Measurements from ENCODE around the gene P4HB. TPM values are rescaled to one million over a fixed set of nuclear protein-coding genes. Genes with fewer than 3 reads are reported as not detected.
A peak's percentile ranks its signal among the peaks of the same experiment; 100 is the strongest.

P4HB gene
- total RNA-seq, result 932 and 1,272 TPM in 2 replicates

DNA sequence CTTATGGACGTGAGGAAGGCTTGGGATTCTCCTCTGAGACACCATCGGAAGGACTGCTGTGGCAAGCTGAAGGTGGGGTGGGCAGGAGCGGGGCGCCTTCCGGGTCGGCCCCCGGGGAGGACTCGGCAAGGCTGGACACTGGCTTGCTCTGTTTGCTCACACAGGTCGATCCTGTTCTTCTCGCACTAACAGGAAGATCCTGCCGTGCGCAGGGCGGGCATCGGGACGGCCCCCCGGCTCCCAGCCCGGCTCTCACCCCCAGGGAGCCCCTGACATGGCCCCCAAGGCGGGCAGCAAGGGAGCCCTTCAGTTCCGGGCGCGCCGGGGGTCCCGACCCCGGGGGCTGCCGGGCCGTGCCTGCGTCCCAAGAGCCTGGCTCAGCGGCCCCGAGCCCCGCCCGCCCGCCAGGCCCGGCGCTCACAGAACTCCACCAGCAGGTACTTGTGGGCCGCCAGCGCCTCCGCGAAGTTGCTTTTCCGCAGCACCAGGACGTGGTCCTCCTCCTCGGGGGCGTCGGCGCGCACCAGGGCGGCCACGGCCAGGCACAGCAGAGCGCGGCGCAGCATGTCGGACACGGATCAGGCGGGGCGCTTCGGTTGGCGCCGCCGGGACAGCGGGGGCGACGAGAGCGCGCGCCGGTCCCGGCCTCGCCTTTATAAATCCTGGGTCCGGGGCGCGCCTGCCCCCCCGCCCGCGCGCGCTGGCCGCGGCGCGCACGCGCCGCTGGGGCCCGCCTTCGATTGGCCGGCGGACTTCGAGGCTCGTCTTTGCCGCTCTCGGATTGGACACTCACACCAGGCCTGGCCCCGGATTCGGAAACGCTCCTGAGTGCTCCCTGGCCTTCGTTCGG, at the start of gene P4HB:
Gene P4HB (minus strand): TSS at position 630 of the 850 bp plus-strand sequence. CDS start 64 bp downstream, at position 566.
- TF ChIP-seq, protein P1, sequence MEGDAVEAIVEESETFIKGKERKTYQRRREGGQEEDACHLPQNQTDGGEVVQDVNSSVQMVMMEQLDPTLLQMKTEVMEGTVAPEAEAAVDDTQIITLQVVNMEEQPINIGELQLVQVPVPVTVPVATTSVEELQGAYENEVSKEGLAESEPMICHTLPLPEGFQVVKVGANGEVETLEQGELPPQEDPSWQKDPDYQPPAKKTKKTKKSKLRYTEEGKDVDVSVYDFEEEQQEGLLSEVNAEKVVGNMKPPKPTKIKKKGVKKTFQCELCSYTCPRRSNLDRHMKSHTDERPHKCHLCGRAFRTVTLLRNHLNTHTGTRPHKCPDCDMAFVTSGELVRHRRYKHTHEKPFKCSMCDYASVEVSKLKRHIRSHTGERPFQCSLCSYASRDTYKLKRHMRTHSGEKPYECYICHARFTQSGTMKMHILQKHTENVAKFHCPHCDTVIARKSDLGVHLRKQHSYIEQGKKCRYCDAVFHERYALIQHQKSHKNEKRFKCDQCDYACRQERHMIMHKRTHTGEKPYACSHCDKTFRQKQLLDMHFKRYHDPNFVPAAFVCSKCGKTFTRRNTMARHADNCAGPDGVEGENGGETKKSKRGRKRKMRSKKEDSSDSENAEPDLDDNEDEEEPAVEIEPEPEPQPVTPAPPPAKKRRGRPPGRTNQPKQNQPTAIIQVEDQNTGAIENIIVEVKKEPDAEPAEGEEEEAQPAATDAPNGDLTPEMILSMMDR (conservative IDR thresholded peaks at IDR 0.05; ENCODE audit: low read depth, low read length), result no peak

DNA sequence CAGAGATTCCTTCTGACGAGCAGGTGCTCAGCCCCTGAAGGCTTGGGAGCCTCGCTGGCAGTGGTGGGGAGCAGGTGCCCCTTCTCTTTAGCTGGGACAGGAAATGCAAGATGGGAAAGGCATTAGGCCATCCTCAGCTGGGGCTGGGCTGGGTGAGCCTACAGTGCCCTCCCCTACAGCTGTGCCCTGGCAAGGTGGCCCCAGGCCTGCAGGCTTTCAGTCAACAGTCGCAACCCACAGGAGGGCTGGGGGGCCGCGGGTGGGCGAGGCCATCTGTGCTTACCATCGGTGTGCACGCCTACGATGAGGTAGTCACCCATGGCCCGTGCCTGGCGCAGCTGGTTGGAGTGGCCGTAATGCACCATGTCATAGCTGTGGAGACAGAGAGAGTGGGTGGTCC, 48.9 kb upstream of the P4HB start:
- TF ChIP-seq, protein P1 (conservative IDR thresholded peaks at IDR 0.05; ENCODE audit: low read depth, low read length), result no peak
- DNase-seq (ENCODE audit: low read depth), result no peak
- H3K4me3 ChIP-seq (ENCODE audit: low read depth, low read length), result no peak overlapping the region

More for the DNA sequence above, at the start of gene P4HB:
- DNase-seq (ENCODE audit: low read depth), result no peak
- H3K4me3 ChIP-seq (ENCODE audit: low read depth, low read length), result peak within 1 kb of the TSS; percentile 93

DNA sequence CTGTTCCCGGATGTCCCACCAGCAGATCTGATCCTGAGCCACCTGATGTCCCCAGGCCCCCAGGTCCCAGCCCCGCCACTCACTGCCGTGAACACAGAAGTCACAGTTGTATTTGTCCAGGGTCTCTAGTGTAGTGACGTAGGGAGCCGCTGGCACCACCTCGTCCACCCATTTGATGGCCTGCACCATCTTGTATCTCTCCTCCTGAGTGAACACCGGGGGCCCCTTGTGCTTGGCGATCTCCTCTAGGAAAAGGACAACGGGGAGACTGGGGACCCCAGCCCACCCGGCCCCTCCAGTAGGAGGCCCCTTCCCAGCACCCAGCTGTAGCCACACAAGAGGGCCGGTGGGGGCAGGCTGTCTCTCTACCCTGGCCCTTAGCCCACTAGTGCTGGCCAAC, 48.5 kb upstream of the P4HB start:
- no peak overlapping the region for H3K4me3 ChIP-seq (ENCODE audit: low read depth, low read length)
- TF ChIP-seq, protein P1 (conservative IDR thresholded peaks at IDR 0.05; ENCODE audit: low read depth, low read length), result no peak
- no peak for DNase-seq (ENCODE audit: low read depth)

DNA sequence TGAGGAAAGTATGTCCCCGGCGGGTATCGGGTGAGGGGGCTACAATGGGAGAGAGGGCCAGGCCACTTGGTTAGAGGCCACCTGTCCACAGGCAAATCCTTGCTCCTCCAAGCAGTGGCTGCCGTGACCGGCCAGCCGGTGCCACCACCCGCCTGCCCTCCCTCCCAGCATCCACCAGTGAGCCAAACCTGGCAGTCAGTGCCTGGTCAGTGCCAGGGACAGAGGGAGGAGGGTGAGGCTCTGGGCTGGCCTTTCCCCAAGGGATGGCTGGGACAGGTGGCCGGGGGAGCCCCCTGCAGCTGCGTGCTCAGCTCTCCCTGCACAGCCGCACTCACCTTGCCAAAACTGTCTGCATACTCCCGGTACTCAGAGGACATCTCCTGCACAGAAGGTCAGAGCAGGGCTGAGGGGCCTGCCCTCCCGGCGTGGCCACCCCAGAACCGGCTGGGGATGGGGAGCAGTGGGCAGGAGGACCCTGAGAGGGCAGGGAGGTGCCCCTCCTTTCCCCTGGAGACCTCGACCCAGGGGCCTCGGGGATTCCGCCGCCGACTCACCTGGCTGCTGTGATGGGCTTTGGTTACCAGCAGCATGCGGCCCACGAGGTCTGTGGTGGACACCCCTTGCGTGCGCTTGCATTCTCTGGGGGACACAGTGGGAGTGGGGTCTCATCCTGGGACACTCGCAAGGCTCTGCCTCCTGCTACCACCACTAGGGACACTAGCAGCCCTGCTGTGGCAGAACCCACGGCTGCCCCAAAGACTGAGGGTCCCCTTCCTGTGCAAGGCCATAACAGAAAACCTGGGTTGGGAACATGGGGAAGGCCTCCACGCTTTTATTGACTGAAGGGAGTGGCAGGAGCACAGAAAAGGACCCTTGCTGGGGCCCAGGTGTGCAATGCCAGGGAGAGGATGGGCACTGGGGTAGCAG, 47.1 kb upstream of the P4HB start:
- DNase-seq (ENCODE audit: low read depth), result no peak
- TF ChIP-seq, protein P1 (conservative IDR thresholded peaks at IDR 0.05; ENCODE audit: low read depth, low read length), result peak; percentile 17
- no peak overlapping the region for H3K4me3 ChIP-seq (ENCODE audit: low read depth, low read length)

DNA sequence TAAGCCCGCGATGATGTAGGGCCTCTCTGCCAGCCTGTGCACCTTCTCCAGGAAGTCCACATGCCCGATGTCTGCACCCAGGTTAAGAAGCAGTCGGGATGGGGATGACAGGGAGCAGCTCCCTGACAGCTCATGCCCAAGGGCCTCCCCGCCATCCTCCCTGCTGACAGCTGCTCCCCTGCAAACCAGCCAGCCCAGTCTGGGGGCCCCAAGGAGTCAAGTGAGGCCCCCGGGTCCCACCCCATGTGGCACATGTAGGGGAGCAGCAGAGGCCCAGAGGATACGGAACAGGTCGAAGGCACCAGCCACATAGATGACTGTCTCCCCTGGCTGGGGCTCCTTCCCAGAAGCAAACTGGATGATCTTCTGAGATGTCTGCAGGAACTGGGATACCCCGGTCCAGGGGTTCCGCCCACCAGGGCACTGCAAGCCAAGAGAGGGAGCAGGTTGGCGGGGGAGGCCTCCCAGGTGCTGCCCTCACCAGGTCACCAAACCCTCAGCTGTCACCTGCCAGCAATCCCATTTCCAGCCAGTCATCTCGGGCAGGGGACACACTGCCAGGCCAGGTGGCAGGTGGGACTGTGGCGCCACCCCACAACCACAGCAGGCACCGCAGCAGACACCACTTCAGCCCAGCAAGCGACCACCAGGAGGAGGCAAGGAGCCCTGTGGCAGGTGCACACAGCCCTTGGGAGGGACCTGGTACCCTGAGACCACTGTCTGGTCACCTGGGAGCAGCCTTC, 46.3 kb upstream of the P4HB start:
- TF ChIP-seq, protein P1 (conservative IDR thresholded peaks at IDR 0.05; ENCODE audit: low read depth, low read length), result no peak
- no peak for DNase-seq (ENCODE audit: low read depth)
- H3K4me3 ChIP-seq (ENCODE audit: low read depth, low read length), result no peak overlapping the region

DNA sequence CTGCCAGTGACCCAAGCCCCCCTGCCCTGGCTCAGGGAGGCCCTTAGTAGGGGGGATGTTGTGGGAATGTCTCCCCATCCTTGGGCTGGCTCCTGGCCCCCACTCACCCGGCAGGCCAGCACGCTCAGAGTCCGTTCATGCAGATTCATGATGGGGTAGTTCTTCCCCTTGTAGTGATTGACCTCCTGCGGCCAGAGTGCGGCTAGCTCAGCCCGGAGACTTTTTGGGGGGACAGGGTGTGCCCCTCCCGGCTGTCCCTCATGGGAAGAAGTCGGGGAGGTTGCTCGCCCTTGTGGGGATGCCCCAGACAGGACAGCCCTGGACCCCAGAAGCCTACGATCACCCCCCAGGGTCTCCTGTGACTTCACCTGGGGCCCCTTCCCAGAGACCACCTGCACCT, 45.7 kb upstream of the P4HB start:
- no peak for DNase-seq (ENCODE audit: low read depth)
- TF ChIP-seq, protein P1 (conservative IDR thresholded peaks at IDR 0.05; ENCODE audit: low read depth, low read length), result no peak
- H3K4me3 ChIP-seq (ENCODE audit: low read depth, low read length), result no peak overlapping the region

Data from epithelial cell of proximal tubule (primary cell).